GM23338 (cell line): ENCODE data around the gene IKBKE. TPM values are rescaled to one million over a fixed set of nuclear protein-coding genes. Genes with fewer than 3 reads are reported as not detected.

ENCODE experiments used
- ATAC-seq: fragments of 200-7000 bp; cut with Tn5 transposase; 3 replicates; pipeline ENCODE4 v1.9.1; 2020
- DNase-seq: peaks from one replicate; pipeline ENCODE4 v3.0.0-alpha.2; 2015; ENCODE audit warnings: low spot score
- H2AFZ ChIP-seq: fragments of 200-600 bp; sonication (generic); 2 replicates; pipeline ENCODE4 v1.8.0; 2016; ENCODE audit warnings: antibody characterized with exemption, mild to moderate bottlenecking, moderate library complexity
- H3F3A ChIP-seq: fragments of 200-600 bp; sonication (generic); replicated peaks from 2 replicates; pipeline ENCODE4 v1.8.0; 2017; ENCODE audit warnings: antibody characterized with exemption, mixed run types, low read depth
- H3K27ac ChIP-seq: fragments of 200-600 bp; sonication (generic); 2 replicates; pipeline ENCODE4 v1.6.1; 2016; ENCODE audit warnings: low read depth
- H3K27me3 ChIP-seq: fragments of 200-600 bp; sonication (generic); 2 replicates; pipeline ENCODE4 v1.8.0; 2016; ENCODE audit warnings: mild to moderate bottlenecking, mixed run types, moderate library complexity; ENCODE audit not compliant: insufficient read depth
- H3K36me3 ChIP-seq: fragments of 200-600 bp; sonication (generic); 2 replicates; pipeline ENCODE4 v1.8.0; 2016; ENCODE audit warnings: mild to moderate bottlenecking; ENCODE audit not compliant: insufficient read depth
- H3K4me1 ChIP-seq: fragments of 200-600 bp; sonication (generic); 2 replicates; pipeline ENCODE4 v1.8.0; 2016; ENCODE audit warnings: mild to moderate bottlenecking, moderate library complexity; ENCODE audit not compliant: insufficient read depth
- H3K4me2 ChIP-seq: fragments of 200-600 bp; sonication (generic); 2 replicates; pipeline ENCODE4 v1.7.1; 2017; ENCODE audit warnings: mixed run types
- H3K4me3 ChIP-seq: fragments of 200-600 bp; sonication (generic); 2 replicates; pipeline ENCODE4 v1.6.1; 2016; ENCODE audit warnings: mixed run types
- H3K79me2 ChIP-seq: fragments of 200-600 bp; sonication (generic); replicated peaks from 2 replicates; pipeline ENCODE4 v1.8.0; 2017; ENCODE audit warnings: mild to moderate bottlenecking; ENCODE audit not compliant: insufficient read depth
- H3K9me2 ChIP-seq: fragments of 200-600 bp; sonication (generic); 2 replicates; pipeline ENCODE4 v1.8.0; 2017; ENCODE audit not compliant: insufficient read depth
- H4K20me1 ChIP-seq: fragments of 200-600 bp; sonication (generic); replicated peaks from 2 replicates; pipeline ENCODE4 v1.8.0; 2017; ENCODE audit warnings: mild to moderate bottlenecking; ENCODE audit not compliant: insufficient read depth
- H3K27ac Mint-ChIP-seq: 2 replicates; pipeline ENCODE4 v1.8.0; 2020; ENCODE audit warnings: inconsistent platforms, mild to moderate bottlenecking, moderate library complexity, mixed read lengths
- H3K27me3 Mint-ChIP-seq: 3 replicates; pipeline ENCODE4 v1.8.0; 2022; ENCODE audit warnings: low read depth, mild to moderate bottlenecking, moderate library complexity, mixed read lengths, inconsistent platforms; ENCODE audit not compliant: insufficient read depth, poor library complexity
- H3K36me3 Mint-ChIP-seq: 3 replicates; pipeline ENCODE4 v1.8.0; 2021; ENCODE audit warnings: low read depth, mild to moderate bottlenecking, inconsistent platforms, moderate library complexity, mixed read lengths
- H3K4me1 Mint-ChIP-seq: 3 replicates; pipeline ENCODE4 v1.8.0; 2020; ENCODE audit warnings: mild to moderate bottlenecking, inconsistent platforms, mixed read lengths
- H3K4me3 Mint-ChIP-seq: 3 replicates; pipeline ENCODE4 v1.8.0; 2021; ENCODE audit warnings: moderate library complexity, mild to moderate bottlenecking, inconsistent platforms, mixed read lengths
- H3K9me3 Mint-ChIP-seq: 3 replicates; pipeline ENCODE4 v1.8.0; 2020; ENCODE audit warnings: moderate library complexity, mild to moderate bottlenecking, inconsistent platforms, mixed read lengths
- CREB1 ChIP-seq: fragments of 250-450 bp; sonication (Bioruptor Pico); IDR thresholded peaks from 2 replicates; pipeline ENCODE4 v1.5.0; 2020; ENCODE audit warnings: low read depth, mild to moderate bottlenecking, moderate library complexity
- CTCF ChIP-seq, 2 experiments: fragments of 200-600 bp in 1 of 2; sonication (generic) in 1 of 2; conservative IDR thresholded peaks; 2 replicates each; pipeline versions ENCODE4 v1.5.1 to v1.6.1; 2016 to 2017; ENCODE audit warnings: antibody characterized with exemption in 2 of 2, low read depth in 2 of 2, mild to moderate bottlenecking in 2 of 2, moderate library complexity in 1 of 2
- ETS1 ChIP-seq: IDR thresholded peaks from 2 replicates; pipeline ENCODE4 v1.6.1; 2016; ENCODE audit warnings: antibody characterized with exemption
- EZH2 ChIP-seq: fragments of 200-600 bp; sonication (generic); IDR thresholded peaks from one replicate; pipeline ENCODE4 v1.8.0; 2017; ENCODE audit warnings: antibody characterized with exemption, mild to moderate bottlenecking, low read depth; ENCODE audit not compliant: unreplicated experiment
- EZH2phosphoT487 ChIP-seq: fragments of 200-600 bp; sonication (generic); IDR thresholded peaks from one replicate; pipeline ENCODE4 v1.8.1; 2018; ENCODE audit warnings: antibody characterized with exemption; ENCODE audit not compliant: unreplicated experiment
- JUNB ChIP-seq: IDR thresholded peaks from one replicate; pipeline ENCODE4 v1.6.1; 2016; ENCODE audit warnings: antibody characterized with exemption; ENCODE audit not compliant: unreplicated experiment
- NANOG ChIP-seq: IDR thresholded peaks from 2 replicates; pipeline ENCODE4 v1.6.1; 2016; ENCODE audit warnings: antibody characterized with exemption, borderline replicate concordance
- POLR2AphosphoS5 ChIP-seq: IDR thresholded peaks from 2 replicates; pipeline ENCODE4 v1.6.1; 2016; ENCODE audit warnings: antibody characterized with exemption, low read depth
- STAT1 ChIP-seq: IDR thresholded peaks from one replicate; pipeline ENCODE4 v1.6.1; 2016; ENCODE audit warnings: antibody characterized with exemption; ENCODE audit not compliant: unreplicated experiment
- ZNF114 ChIP-seq: fragments of 250-450 bp; sonication (Bioruptor Pico); IDR thresholded peaks from 2 replicates; pipeline ENCODE4 v1.5.0; 2020; ENCODE audit warnings: mild to moderate bottlenecking, moderate library complexity
- polyA plus RNA-seq: library from polyadenylated mRNA; unstranded; fragments of >200 nt; fragmentation: Nextera tagmentation; extraction: Ambion mirVana; gene quantifications from 2 replicates; pipeline ENCODE4 v1.2.1, GENCODE V29; 2016
- total RNA-seq: library from RNA; depleted of rRNA; stranded (reverse); fragments of >200 nt; shearing (Covaris generic); gene quantifications from 2 replicates; pipeline ENCODE4 v1.2.3, GENCODE V29; 2014
- TF ChIP-seq, protein P1 (sequence below): fragments of 250-450 bp; sonication (Bioruptor Pico); IDR thresholded peaks from 2 replicates; pipeline ENCODE4 v1.5.0; 2020; ENCODE audit warnings: mild to moderate bottlenecking, moderate library complexity

IKBKE gene
- total and polyA plus RNA-seq, 2 experiments from 2014 or later: 4.8 to 11.1 TPM

DNA sequence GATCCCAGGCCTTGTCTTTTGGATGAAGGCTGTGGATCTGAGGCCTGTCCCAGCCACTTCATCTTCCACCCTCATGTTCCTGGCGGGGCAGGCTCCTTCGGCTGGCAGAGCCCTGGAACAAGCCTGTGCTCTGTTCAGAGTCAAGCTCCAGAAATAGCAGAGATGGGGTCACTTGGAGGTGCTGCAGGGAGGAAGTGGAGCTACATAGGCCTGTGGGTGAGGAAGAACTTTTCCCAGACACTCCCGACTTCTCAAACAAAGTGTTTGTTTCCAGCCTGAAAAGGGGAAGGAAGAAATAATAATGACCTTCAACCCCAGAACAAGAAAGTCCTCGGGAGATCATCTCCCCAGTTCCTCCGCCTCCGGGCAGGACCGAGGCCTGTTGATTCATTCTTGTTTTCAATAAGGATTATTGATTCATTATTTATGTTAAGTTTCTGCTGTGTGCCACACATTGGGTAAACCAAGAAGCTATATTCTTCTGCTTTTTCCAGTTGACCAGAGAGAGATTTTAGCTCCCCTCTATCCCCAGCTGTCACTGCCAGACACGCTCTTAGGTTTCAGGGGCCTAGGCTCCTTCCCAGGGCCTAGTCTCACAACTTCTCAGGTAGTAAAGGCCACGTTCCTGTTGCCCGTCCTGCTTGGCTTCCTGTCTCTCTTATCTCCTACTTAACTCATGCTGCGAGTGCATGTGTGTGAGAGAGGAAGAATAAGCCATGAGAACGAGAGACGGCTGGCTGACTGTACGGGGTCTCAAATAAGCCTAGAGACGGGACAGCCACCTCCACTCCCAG lies 16.9 kb downstream of the IKBKE start:
- Histone ChIP-seq H3K4me2 (no peak overlapping the region), H3F3A (no peaks in the 10 kb centered on the region), H3K79me2 (no peaks in the 10 kb centered on the region), H3K9me2 (no peaks in the 10 kb centered on the region), H3K4me1 (no peaks in the 10 kb centered on the region), H3K27me3 (no peaks in the 10 kb centered on the region), H3K36me3 (no peaks in the 10 kb centered on the region), H3K27ac (no peak overlapping the region), H3K4me3 (no peak overlapping the region), H2AFZ (no peak overlapping the region), H4K20me1 (no peaks in the 10 kb centered on the region)
- ATAC-seq (no peak), DNase-seq (no peak)
- H3K27ac Mint-ChIP-seq: no peak overlapping the region
- no peak for TF ChIP-seq EZH2
- no peak for TF ChIP-seq EZH2phosphoT487
- no peak for TF ChIP-seq JUNB
- no peak for TF ChIP-seq NANOG
- TF ChIP-seq STAT1: no peak
- no peak for TF ChIP-seq ZNF114 (CRISPR knock-in tag)
- TF ChIP-seq CTCF (conservative IDR thresholded peaks at IDR 0.05; ENCODE audit: low read depth in 2 of 2): no peak
- TF ChIP-seq ETS1: no peak
- no peaks in the 10 kb centered on the region for H3K9me3 Mint-ChIP-seq
- H3K4me3 Mint-ChIP-seq: no peak overlapping the region
- peaks cover 10% of the 10 kb centered on the region for H3K36me3 Mint-ChIP-seq
- peaks cover 11% of the 10 kb centered on the region for H3K27me3 Mint-ChIP-seq
- H3K4me1 Mint-ChIP-seq: peaks cover 3% of the 10 kb centered on the region; the same call in 1 of the 3 replicates

DNA sequence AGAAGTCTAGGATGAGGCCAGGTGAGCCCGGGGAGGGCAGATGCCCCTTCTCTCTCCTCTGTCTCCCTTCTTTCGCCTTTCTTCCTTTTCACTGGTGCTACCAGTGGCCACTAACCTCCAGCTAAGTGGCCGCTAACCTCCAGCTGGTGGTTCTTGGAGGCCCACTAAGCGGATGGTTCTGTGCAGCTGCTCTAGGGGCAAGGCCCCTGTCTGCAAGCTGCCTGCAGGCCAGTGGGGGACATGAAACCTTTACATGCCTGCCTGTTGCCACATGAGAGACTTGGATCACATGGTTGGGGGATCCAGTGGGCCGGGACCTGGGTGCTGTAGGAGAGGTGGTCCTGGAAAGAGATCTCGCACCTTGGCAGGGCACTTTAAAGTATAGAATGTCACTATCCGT lies 17.7 kb downstream of the IKBKE start:
- H3K79me2 ChIP-seq: no peaks in the 10 kb centered on the region
- no peak overlapping the region for H3K4me2 ChIP-seq
- no peaks in the 10 kb centered on the region for H4K20me1 ChIP-seq
- Mint-ChIP-seq H3K27ac (no peak overlapping the region), H3K27me3 (peaks cover 10% of the 10 kb centered on the region), H3K9me3 (no peaks in the 10 kb centered on the region), H3K36me3 (peaks cover 14% of the 10 kb centered on the region), H3K4me1 (peaks cover 3% of the 10 kb centered on the region; the same call in 1 of the 3 replicates), H3K4me3 (no peak overlapping the region)
- DNase-seq: no peak
- H3K27ac ChIP-seq: no peak overlapping the region
- no peak overlapping the region for H2AFZ ChIP-seq
- no peak for ATAC-seq
- H3F3A ChIP-seq: no peaks in the 10 kb centered on the region
- no peak overlapping the region for H3K4me3 ChIP-seq
- H3K4me1 ChIP-seq: no peaks in the 10 kb centered on the region
- H3K36me3 ChIP-seq: no peaks in the 10 kb centered on the region
- no peaks in the 10 kb centered on the region for H3K27me3 ChIP-seq
- no peaks in the 10 kb centered on the region for H3K9me2 ChIP-seq
- TF ChIP-seq EZH2phosphoT487: no peak
- no peak for TF ChIP-seq ZNF114 (CRISPR knock-in tag)
- TF ChIP-seq STAT1: no peak
- TF ChIP-seq, protein P1, sequence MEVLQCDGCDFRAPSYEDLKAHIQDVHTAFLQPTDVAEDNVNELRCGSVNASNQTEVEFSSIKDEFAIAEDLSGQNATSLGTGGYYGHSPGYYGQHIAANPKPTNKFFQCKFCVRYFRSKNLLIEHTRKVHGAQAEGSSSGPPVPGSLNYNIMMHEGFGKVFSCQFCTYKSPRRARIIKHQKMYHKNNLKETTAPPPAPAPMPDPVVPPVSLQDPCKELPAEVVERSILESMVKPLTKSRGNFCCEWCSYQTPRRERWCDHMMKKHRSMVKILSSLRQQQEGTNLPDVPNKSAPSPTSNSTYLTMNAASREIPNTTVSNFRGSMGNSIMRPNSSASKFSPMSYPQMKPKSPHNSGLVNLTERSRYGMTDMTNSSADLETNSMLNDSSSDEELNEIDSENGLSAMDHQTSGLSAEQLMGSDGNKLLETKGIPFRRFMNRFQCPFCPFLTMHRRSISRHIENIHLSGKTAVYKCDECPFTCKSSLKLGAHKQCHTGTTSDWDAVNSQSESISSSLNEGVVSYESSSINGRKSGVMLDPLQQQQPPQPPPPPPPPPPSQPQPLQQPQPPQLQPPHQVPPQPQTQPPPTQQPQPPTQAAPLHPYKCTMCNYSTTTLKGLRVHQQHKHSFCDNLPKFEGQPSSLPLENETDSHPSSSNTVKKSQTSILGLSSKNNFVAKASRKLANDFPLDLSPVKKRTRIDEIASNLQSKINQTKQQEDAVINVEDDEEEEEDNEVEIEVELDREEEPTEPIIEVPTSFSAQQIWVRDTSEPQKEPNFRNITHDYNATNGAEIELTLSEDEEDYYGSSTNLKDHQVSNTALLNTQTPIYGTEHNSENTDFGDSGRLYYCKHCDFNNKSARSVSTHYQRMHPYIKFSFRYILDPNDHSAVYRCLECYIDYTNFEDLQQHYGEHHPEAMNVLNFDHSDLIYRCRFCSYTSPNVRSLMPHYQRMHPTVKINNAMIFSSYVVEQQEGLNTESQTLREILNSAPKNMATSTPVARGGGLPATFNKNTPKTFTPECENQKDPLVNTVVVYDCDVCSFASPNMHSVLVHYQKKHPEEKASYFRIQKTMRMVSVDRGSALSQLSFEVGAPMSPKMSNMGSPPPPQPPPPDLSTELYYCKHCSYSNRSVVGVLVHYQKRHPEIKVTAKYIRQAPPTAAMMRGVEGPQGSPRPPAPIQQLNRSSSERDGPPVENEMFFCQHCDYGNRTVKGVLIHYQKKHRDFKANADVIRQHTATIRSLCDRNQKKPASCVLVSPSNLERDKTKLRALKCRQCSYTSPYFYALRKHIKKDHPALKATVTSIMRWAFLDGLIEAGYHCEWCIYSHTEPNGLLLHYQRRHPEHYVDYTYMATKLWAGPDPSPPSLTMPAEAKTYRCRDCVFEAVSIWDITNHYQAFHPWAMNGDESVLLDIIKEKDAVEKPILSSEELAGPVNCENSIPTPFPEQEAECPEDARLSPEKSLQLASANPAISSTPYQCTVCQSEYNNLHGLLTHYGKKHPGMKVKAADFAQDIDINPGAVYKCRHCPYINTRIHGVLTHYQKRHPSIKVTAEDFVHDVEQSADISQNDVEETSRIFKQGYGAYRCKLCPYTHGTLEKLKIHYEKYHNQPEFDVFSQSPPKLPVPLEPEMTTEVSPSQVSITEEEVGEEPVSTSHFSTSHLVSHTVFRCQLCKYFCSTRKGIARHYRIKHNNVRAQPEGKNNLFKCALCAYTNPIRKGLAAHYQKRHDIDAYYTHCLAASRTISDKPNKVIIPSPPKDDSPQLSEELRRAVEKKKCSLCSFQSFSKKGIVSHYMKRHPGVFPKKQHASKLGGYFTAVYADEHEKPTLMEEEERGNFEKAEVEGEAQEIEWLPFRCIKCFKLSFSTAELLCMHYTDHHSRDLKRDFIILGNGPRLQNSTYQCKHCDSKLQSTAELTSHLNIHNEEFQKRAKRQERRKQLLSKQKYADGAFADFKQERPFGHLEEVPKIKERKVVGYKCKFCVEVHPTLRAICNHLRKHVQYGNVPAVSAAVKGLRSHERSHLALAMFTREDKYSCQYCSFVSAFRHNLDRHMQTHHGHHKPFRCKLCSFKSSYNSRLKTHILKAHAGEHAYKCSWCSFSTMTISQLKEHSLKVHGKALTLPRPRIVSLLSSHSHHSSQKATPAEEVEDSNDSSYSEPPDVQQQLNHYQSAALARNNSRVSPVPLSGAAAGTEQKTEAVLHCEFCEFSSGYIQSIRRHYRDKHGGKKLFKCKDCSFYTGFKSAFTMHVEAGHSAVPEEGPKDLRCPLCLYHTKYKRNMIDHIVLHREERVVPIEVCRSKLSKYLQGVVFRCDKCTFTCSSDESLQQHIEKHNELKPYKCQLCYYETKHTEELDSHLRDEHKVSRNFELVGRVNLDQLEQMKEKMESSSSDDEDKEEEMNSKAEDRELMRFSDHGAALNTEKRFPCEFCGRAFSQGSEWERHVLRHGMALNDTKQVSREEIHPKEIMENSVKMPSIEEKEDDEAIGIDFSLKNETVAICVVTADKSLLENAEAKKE (CRISPR knock-in tag): no peak
- no peak for TF ChIP-seq CREB1 (CRISPR knock-in tag)
- no peak for TF ChIP-seq NANOG
- no peak for TF ChIP-seq JUNB
- TF ChIP-seq POLR2AphosphoS5: no peak
- TF ChIP-seq EZH2: no peak
